HG03460 (cell line): Measurements from ENCODE around the gene NPLOC4.

ENCODE experiments used
- ATAC-seq: cut with Tn5 transposase; IDR thresholded peaks from one replicate; pipeline ENCODE4 v1.9.1; 2021; ENCODE audit not compliant: unreplicated experiment

NPLOC4 gene

GRCh38 chr17:81549826-81550225 is 87.1 kb downstream of the NPLOC4 start:
- ATAC-seq, result no peak

GRCh38 chr17:81549031-81549557 is 87.8 kb downstream of the NPLOC4 start:
- ATAC-seq, result no peak

- ATAC-seq, result no peak
Measured at GRCh38 chr17:81547614-81547982, 89.3 kb downstream of the NPLOC4 start.

- ATAC-seq, result no peak
Measured at GRCh38 chr17:81546906-81547613, 89.9 kb downstream of the NPLOC4 start.

GRCh38 chr17:81545160-81545949 is 91.6 kb downstream of the NPLOC4 start:
- no peak for ATAC-seq

GRCh38 chr17:81544281-81544974 is 92.5 kb downstream of the NPLOC4 start:
- no peak for ATAC-seq

GRCh38 chr17:81543756-81544155 is 93.2 kb downstream of the NPLOC4 start:
- ATAC-seq, result no peak

- no peak for ATAC-seq
Measured at GRCh38 chr17:81543339-81543675, 93.6 kb downstream of the NPLOC4 start.

GRCh38 chr17:81542431-81543338 is 94.2 kb downstream of the NPLOC4 start:
- no peak for ATAC-seq

GRCh38 chr17:81541123-81541522 is 95.8 kb downstream of the NPLOC4 start:
- ATAC-seq, result no peak

- ATAC-seq, result no peak
Measured at GRCh38 chr17:81540676-81541027, 96.3 kb downstream of the NPLOC4 start.

GRCh38 chr17:81539961-81540675 is 96.8 kb downstream of the NPLOC4 start:
- no peak for ATAC-seq

GRCh38 chr17:81539571-81539900 is 97.4 kb downstream of the NPLOC4 start:
- no peak for ATAC-seq

- ATAC-seq, result no peak
Measured at GRCh38 chr17:81538651-81539570, 98.0 kb downstream of the NPLOC4 start.

- ATAC-seq, result no peak
Measured at GRCh38 chr17:81537856-81538555, 98.9 kb downstream of the NPLOC4 start.

GRCh38 chr17:81537343-81537855 is 99.5 kb downstream of the NPLOC4 start:
- no peak for ATAC-seq

- no peak for ATAC-seq
Measured at GRCh38 chr17:81536299-81537290, 100.3 kb downstream of the NPLOC4 start.
